SU-DHL-6 (cell line): ENCODE measurements around the gene FAM168B.

ENCODE experiments used
- CTCF ChIP-seq: fragments of 200-600 bp; sonication (generic); IDR thresholded peaks from one replicate; pipeline ENCODE4 v1.5.1; 2017; ENCODE audit warnings: antibody characterized with exemption, mild to moderate bottlenecking, low read length, moderate library complexity; ENCODE audit not compliant: insufficient read depth, poor library complexity, severe bottlenecking
- EZH2phosphoT487 ChIP-seq: fragments of 200-600 bp; sonication (generic), shearing (Covaris generic); conservative IDR thresholded peaks from 2 replicates; pipeline ENCODE4 v1.6.1; 2018; ENCODE audit warnings: mild to moderate bottlenecking, antibody characterized with exemption, low read length, moderate library complexity, mixed read lengths

GRCh38 chr2:131120815-131121317 is 27.6 kb upstream of the FAM168B start:
- TF ChIP-seq CTCF (no peak), EZH2phosphoT487 (no peak)
